Osteocyte (in vitro differentiated cells): ENCODE measurements around the gene CYB5B. TPM values are rescaled to one million over a fixed set of nuclear protein-coding genes. Genes with fewer than 3 reads are reported as not detected.

Source experiments
- total RNA-seq: library from RNA; stranded (reverse); gene quantifications from 2 replicates; pipeline ENCODE4 v1.2.1, GENCODE V29; 2021

CYB5B gene
- total RNA-seq, 1 donor from 2014 or later: 69.8 TPM

Other genes starting within 250 kb of the CYB5B start
- gene SNTB2, start 237.5 kb upstream of the CYB5B start, total RNA-seq: 39.6 and 45.6 TPM in 2 replicates
- 33.6 and 34.7 TPM in 2 replicates for gene VPS4A, start 113.3 kb upstream of the CYB5B start, total RNA-seq
- 11.8 and 12.6 TPM in 2 replicates for gene PDF, start 94.0 kb upstream of the CYB5B start, total RNA-seq
- gene COG8, start 85.1 kb upstream of the CYB5B start, total RNA-seq: 50.8 and 52.3 TPM in 2 replicates
- 21.1 and 22.7 TPM in 2 replicates for gene NIP7, start 84.8 kb upstream of the CYB5B start, total RNA-seq
- gene TMED6, start 72.8 kb upstream of the CYB5B start, total RNA-seq: 0.40 and 0.94 TPM in 2 replicates
- 33.5 and 43.7 TPM in 2 replicates for gene TERF2, start 38.6 kb upstream of the CYB5B start, total RNA-seq
- 55.0 and 57.3 TPM in 2 replicates for gene NFAT5, start 141.3 kb downstream of the CYB5B start, total RNA-seq